Measurements from ENCODE around the gene KRT77. TPM values are rescaled to one million over a fixed set of nuclear protein-coding genes. Genes with fewer than 3 reads are reported as not detected.

Gene KRT77
- total RNA-seq, 3 donors from 2014 or later (not counting 1 experiment from before 2014, with no cell fraction given) = not detected

DNA sequence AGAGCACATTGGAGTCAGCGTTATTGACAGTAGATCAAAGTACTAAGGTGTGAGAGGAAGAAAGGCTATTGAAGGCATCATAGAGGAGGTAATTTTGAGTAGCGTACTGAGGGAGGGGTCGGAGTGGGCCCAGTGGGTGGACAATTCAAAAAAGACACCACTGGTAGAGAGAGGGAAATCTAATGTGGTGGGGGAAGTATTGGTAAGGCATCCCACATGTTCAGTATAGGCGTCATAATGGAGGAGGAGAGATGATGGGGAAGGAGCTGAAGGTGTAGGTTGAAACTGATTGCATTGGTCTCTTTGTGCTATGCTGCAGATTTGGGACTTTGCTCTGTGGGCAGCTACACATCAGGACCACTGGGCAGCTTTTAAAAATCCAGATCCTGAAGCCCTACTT is 23.7 kb upstream of the KRT77 start:
- H3K4me3 Mint-ChIP-seq = no peak overlapping the region
- intact Hi-C loops (cut with micrococcal nuclease) = no loop called here
- Histone ChIP-seq H3K36me3 (ENCODE audit: control insufficient read depth, insufficient read depth, low read length) (no peaks in the 10 kb centered on the region), H3K4me1 (ENCODE audit: control insufficient read depth, insufficient read depth, low read length) (no peaks in the 10 kb centered on the region), H3K4me3 (ENCODE audit: low read length) (no peak overlapping the region), H3K27ac (ENCODE audit: low read length) (no peak overlapping the region), H3K9me3 (ENCODE audit: control insufficient read depth, insufficient read depth, low read length) (no peaks in the 10 kb centered on the region), H3K27me3 (ENCODE audit: control insufficient read depth, insufficient read depth, low read length) (no peaks in the 10 kb centered on the region)
- DNase-seq (no peak), ATAC-seq (no peak)
- WGBS (ENCODE audit: insufficient coverage) = 79% methylated on average over 4 of the region's 4 CpGs
- peaks cover 0 to 3% of the 10 kb centered on the region in 2 donors for H3K4me1 Mint-ChIP-seq
- H3K36me3 Mint-ChIP-seq = no peaks in the 10 kb centered on the region
- peaks cover 20 to 24% of the 10 kb centered on the region in 2 donors for H3K27me3 Mint-ChIP-seq (ENCODE audit: low read depth in 2 of 2)
- no peak overlapping the region for H3K27ac Mint-ChIP-seq
- no peaks in the 10 kb centered on the region for H3K9me3 Mint-ChIP-seq
- no peak for TF ChIP-seq CTCF (IDR thresholded peaks at IDR 0.05)

DNA sequence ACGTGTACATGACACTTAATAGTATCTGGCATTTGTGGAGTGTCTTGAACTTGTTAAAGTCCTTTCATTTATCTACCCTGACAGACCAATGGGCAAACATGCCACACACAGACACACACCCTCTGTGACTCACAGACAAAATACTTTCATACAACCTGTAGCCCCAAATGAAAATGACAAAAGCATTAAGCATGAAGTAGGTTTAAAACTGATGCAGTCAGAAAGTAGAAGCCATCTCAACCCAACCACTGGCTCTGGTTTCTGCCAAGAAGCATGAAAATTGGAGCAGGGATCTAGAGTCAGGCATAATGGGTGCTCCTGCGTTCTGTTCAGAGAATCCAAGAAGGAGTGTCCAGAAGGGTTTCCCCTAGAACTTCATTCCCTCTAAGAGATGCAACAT is 23.1 kb upstream of the KRT77 start:
- no peak overlapping the region for H3K4me3 ChIP-seq (ENCODE audit: low read length)
- no peaks in the 10 kb centered on the region for H3K9me3 ChIP-seq (ENCODE audit: control insufficient read depth, insufficient read depth, low read length)
- no peaks in the 10 kb centered on the region for H3K36me3 ChIP-seq (ENCODE audit: control insufficient read depth, insufficient read depth, low read length)
- H3K27ac Mint-ChIP-seq = no peak overlapping the region
- peaks cover 0 to 7% of the 10 kb centered on the region in 2 donors for H3K4me1 Mint-ChIP-seq
- 58% methylated on average over 2 of the region's 2 CpGs for WGBS (ENCODE audit: insufficient coverage)
- DNase-seq = no peak
- no peak overlapping the region for H3K27ac ChIP-seq (ENCODE audit: low read length)
- H3K27me3 ChIP-seq (ENCODE audit: control insufficient read depth, insufficient read depth, low read length) = no peaks in the 10 kb centered on the region
- no peaks in the 10 kb centered on the region for H3K9me3 Mint-ChIP-seq
- H3K36me3 Mint-ChIP-seq = no peaks in the 10 kb centered on the region
- TF ChIP-seq CTCF (IDR thresholded peaks at IDR 0.05) = no peak
- no peaks in the 10 kb centered on the region for H3K4me1 ChIP-seq (ENCODE audit: control insufficient read depth, insufficient read depth, low read length)
- intact Hi-C loops (cut with micrococcal nuclease) = no loop called here
- H3K27me3 Mint-ChIP-seq (ENCODE audit: low read depth in 2 of 2) = peaks cover 20 to 25% of the 10 kb centered on the region in 2 donors
- no peak for ATAC-seq
- no peak overlapping the region for H3K4me3 Mint-ChIP-seq

DNA sequence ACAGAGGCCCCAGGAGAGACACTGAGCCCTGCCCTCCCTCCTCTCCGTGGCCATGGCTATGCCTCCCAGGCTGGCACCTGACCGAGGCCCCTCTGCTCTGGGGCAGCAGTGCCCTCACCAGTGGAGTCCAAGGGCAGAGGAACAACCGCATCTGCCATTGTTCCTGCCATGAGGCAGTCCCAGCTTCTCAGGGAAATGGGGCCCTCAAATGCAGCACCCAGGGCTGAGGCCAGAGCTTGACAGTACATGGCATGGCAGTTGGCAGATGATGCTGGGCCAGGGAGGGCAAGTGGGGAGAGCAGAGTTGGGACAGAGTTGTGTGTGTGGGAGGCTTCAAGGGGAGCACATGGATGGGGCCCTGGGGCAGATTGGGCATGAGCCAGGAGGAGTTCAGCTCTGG is 21.1 kb upstream of the KRT77 start:
- ATAC-seq (no peak), DNase-seq (no peak)
- no peaks in the 10 kb centered on the region for H3K36me3 Mint-ChIP-seq
- H3K27me3 Mint-ChIP-seq (ENCODE audit: low read depth in 2 of 2) = peaks cover 12 to 14% of the 10 kb centered on the region in 2 donors
- Histone ChIP-seq H3K36me3 (ENCODE audit: control insufficient read depth, insufficient read depth, low read length) (no peaks in the 10 kb centered on the region), H3K4me1 (ENCODE audit: control insufficient read depth, insufficient read depth, low read length) (no peaks in the 10 kb centered on the region), H3K9me3 (ENCODE audit: control insufficient read depth, insufficient read depth, low read length) (no peaks in the 10 kb centered on the region), H3K27ac (ENCODE audit: low read length) (no peak overlapping the region), H3K4me3 (ENCODE audit: low read length) (no peak overlapping the region), H3K27me3 (ENCODE audit: control insufficient read depth, insufficient read depth, low read length) (no peaks in the 10 kb centered on the region)
- H3K4me1 Mint-ChIP-seq = peaks cover 0 to 7% of the 10 kb centered on the region in 2 donors
- no peak for TF ChIP-seq CTCF (IDR thresholded peaks at IDR 0.05)
- 84% methylated on average over 3 of the region's 3 CpGs for WGBS (ENCODE audit: insufficient coverage)
- intact Hi-C loops (cut with micrococcal nuclease) = no loop called here
- no peak overlapping the region for H3K4me3 Mint-ChIP-seq
- no peaks in the 10 kb centered on the region for H3K9me3 Mint-ChIP-seq
- H3K27ac Mint-ChIP-seq = no peak overlapping the region

- no peaks in the 10 kb centered on the region for H3K9me3 ChIP-seq (ENCODE audit: control insufficient read depth, insufficient read depth, low read length)
- DNase-seq (no peak), ATAC-seq (no peak)
- H3K4me1 ChIP-seq (ENCODE audit: control insufficient read depth, insufficient read depth, low read length) = no peaks in the 10 kb centered on the region
- no peaks in the 10 kb centered on the region for H3K9me3 Mint-ChIP-seq
- H3K27ac Mint-ChIP-seq = no peak overlapping the region
- intact Hi-C loops (cut with micrococcal nuclease) = no loop called here
- no peak overlapping the region for H3K4me3 ChIP-seq (ENCODE audit: low read length)
- TF ChIP-seq CTCF (IDR thresholded peaks at IDR 0.05) = no peak
- no peak overlapping the region for H3K4me3 Mint-ChIP-seq
- H3K27ac ChIP-seq (ENCODE audit: low read length) = no peak overlapping the region
- peaks cover 0 to 7% of the 10 kb centered on the region in 2 donors for H3K4me1 Mint-ChIP-seq
- WGBS (ENCODE audit: insufficient coverage) = 73% methylated on average over 2 of the region's 2 CpGs
- no peaks in the 10 kb centered on the region for H3K36me3 Mint-ChIP-seq
- no peaks in the 10 kb centered on the region for H3K27me3 ChIP-seq (ENCODE audit: control insufficient read depth, insufficient read depth, low read length)
- H3K36me3 ChIP-seq (ENCODE audit: control insufficient read depth, insufficient read depth, low read length) = no peaks in the 10 kb centered on the region
- H3K27me3 Mint-ChIP-seq (ENCODE audit: low read depth in 2 of 2) = peaks cover 12% of the 10 kb centered on the region in 2 donors
Observed at GRCh38 chr12:52722680-52723079, 19.4 kb upstream of the KRT77 start.

All from natural killer cell (primary cell).